GM21360 (cell line): Measurements from ENCODE around the gene DISP3.

ENCODE experiments used
- ATAC-seq: cut with Tn5 transposase; IDR thresholded peaks from one replicate; pipeline ENCODE4 v1.9.1; 2021; ENCODE audit warnings: mild to moderate bottlenecking, moderate library complexity; ENCODE audit not compliant: unreplicated experiment

DISP3 gene

DNA sequence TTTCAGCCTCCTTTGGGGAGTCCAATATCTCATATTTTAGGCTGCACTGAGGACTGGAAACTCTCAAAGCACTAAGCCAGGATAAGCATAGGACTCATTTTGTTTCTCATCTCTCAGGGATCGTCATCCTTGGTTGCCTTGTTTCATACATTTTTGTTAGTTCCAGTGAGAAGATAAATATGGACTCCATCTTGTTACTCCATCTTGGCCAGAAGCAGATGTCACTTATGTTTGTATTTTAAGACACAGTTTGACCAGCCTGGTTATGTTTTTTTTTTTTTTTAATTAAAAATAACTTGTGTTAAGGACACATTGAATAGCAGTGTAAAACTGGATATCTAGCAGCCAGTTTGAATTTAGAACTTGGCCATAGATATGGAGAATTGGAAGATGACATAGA lies 34.7 kb downstream of the DISP3 start:
- no peak for ATAC-seq

DNA sequence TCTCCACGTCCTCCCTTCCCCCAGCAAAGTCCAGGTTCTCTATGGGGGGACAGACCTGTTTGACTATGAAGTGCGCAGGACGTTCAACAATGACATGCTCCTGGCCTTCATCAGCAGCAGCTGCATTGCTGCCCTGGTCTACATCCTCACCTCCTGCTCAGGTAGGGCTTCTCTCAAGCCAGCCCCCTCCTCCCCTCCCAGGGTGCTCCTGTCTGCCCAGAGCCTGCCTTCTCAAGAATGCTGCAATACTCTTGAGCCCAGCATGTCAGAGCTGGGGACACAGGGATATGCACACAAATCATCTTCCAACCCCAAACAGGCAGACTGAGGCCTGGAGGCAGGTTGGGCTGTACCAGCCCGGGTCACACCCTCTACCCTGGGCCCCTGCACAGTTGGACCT lies 35.4 kb downstream of the DISP3 start:
- no peak for ATAC-seq

DNA sequence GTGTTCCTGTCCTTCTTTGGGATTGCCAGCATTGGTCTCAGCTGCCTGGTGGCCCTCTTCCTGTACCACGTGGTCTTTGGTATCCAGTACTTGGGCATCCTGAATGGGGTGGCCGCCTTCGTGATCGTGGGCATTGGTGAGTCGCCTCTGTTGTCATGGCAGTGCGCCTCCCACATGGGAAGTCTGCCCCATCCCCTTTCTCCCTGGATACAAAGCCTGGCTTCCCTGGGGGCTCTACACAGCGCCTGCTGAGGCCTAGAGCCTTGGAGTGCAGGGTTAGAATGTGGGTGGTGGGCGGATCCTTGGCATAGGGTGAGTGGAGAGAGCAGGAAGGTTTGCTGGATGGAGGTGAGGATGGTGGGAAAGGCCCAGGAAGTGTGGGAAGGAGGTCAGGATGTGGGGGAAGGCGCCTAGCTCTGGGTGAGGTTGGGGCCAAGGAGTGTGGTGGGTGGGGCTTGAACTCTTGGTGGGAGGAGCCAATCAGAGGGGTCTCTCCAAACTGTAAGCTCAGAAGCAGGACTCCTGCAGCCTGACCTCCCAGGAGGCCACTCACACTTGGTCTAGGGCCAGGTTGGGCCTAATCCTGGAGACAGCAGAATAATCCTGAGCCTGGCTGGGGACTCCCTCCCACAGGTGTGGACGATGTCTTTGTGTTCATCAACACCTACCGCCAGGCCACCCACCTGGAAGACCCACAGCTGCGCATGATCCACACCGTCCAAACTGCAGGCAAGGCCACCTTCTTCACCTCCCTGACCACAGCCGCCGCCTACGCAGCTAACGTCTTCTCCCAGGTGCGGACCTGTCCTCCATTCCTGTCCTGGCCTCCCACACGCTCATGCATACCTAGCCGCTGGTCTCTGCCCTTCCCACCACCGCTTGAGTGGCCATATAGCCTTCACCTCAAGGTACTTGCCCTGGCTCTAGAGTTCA lies 36.7 kb downstream of the DISP3 start:
- ATAC-seq, result no peak

DNA sequence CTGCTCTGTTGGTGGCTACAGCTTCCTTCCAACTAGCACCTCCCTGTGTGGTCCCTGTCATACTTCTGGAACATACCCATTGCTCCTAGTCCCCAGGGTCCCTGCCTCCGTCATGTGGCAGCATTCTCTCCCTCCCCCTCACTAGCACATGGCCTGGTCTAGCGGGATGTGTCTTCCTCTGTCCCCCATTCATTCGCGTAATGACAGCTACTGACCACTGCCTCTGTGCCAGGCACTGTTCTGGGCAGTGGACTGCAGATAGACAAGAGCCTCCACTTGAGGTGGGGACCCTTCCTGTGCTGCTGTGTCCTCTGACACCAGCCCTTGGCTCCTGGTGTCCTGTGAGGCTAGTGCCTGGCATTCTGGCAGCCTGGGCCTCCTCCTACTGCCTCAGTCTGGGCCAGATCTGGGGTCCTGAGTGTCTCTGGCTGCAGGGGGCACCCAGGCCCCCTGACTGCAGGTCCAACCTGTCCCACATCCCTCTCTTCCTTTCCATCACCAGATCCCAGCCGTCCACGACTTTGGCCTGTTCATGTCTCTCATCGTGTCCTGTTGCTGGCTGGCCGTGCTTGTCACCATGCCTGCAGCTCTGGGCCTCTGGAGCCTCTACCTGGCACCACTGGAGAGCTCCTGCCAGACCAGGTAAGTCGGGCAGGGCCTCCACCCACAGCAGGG lies 38.1 kb downstream of the DISP3 start:
- ATAC-seq, result no peak

DNA sequence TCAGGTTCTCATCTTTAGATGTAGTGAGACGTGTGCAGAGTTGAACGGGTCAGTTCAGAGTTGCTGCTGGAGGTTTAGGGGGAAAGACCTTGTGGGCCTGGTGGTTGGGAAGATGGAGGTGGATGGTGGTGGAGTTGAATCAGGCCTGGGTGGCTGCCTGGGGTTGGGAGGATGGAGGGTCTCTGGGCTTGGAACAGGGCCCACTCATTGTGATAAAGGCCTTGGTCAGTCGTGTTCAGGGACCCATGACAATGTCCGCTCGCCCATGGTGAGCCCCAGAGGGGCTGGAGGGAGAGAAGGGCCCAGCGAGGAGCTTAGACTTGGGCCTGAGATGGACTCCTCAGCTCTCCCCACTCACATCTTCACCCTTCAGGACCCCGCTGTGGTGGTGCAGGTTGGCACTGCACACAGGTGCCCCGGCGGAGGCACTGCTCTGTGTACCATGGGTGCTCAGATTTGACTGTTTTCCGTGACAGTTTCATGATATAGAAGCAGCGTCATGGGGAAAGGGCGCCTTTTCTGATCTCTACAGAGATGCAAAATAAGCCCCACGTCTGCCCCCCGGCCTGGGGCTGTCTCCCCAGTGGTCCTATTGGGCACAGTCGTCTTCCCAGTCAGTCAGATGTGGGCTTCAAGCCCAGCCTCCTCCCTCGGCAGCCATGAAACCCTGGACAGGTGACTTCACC lies 39.2 kb downstream of the DISP3 start:
- ATAC-seq, result no peak

DNA sequence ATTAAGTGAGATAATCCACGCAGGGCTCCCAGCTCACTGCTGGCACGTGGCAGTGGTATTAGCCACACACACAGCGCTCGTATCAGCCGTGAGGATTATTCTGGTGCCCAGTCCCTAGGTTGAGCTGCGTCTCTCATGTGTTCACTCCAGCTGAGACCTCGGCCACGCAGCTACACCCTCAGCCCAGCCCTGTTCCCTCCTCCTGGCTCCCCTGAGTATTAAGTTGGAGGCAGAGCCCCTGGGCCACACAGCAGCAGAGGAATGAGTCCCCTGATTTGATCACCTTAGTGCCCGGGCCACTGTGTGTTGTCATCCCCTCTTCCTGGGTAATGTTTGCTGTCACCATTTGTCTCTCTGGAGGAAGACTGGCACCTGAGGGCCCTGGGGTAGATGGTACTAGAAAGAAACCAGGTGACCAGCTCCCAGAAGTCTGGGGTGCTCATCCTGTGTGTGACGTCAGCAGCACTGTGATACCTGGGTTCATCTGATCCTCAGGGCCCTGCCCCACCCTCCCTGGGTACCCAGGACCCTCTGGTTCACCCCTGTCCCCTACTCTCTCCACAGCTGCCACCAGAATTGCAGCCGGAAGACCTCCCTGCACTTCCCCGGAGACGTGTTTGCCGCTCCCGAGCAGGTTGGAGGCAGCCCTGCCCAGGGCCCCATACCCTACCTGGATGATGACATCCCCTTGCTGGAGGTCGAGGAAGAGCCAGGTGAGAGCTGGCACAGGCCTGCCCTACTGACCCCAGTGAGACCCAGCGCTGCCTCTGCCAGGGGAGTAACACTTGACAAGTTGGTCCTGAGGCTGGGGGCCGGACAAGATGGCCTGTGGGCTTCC lies 40.1 kb downstream of the DISP3 start:
- ATAC-seq, result no peak

DNA sequence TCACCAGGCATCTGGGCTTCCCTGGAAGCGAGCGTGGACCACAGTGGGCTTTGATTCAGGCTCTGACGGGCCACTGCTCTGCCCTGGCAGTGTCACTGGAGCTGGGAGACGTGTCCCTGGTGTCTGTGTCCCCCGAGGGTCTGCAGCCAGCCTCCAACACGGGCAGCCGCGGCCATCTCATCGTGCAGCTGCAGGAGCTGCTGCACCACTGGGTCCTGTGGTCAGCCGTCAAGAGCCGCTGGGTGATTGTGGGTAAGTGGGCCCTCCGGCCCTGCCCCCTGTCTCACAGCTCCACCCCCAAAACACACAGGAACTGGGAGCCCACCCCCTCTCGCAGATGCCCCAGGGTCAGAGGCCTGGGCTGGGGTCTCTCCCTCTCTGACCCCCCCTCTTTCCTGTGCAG lies 40.7 kb downstream of the DISP3 start:
- ATAC-seq, result no peak

DNA sequence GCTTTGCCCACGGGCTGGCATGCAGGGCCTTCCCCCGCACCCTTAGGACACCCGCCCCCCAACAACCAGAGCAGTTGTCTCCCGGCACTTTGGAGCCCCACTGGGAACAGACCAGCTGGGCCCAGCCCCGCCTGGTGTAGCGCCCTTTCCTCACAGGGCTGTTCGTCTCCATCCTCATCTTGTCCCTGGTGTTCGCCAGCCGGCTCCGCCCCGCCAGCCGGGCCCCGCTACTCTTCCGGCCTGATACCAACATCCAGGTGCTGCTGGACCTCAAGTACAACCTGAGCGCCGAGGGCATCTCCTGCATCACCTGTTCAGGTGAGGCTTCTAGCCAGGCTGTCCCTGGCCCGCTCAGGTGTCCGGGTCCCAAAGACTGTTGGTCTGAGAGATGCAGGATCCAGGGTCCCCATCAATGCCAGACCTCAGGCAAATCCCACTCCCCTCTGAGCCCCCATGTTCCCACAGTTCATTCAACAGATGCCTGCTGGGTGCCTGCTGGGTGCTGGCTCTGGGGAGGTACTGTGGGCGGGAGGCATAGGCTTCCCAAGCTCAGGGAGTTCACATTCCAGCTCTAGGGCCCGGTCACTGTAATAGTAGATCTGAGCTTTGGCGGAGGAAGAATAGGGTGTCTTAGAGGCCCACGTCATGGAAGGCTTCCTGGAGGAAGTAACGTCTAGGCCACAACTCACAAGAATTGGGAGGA lies 41.7 kb downstream of the DISP3 start:
- ATAC-seq, result no peak

DNA sequence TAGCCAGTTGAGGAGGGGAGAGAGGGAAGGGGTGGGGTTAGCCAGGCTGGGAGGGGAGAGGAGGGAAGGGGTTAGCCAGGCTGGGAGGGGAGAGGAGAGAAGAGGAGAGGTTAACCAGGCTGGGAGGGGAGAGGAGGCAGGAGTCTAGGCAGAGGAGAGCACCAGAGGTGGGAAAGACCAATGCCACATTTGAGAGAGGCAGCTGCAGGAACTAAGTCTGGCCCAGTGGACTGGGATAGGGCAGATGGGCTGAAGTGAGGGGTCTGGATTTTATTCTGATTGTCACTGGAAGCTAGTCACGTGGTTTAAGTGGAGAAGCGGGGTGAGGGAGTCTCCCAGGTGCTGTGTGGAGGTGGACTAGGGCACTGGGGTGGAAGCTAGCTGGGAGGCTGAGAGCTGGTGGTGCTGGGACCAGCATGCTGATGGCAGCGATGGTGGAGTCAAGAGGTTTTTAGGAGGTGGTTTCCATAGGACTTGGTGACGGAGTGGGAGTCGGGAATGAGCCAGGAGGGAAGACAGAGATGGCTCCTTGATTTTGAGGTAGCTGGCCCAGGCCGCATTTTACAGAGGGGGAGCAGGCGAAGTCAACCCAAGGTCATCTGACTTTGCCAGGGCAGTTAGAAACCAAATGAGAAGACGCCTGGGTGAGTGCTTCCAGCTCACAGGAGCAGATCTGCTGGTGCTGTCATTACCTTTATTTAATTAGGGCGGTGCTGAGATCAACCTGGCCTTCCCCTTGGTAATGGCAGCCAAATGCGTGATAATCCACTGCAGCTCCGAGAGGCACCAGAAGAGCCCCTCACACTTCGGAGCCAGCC lies 42.8 kb downstream of the DISP3 start:
- no peak for ATAC-seq

DNA sequence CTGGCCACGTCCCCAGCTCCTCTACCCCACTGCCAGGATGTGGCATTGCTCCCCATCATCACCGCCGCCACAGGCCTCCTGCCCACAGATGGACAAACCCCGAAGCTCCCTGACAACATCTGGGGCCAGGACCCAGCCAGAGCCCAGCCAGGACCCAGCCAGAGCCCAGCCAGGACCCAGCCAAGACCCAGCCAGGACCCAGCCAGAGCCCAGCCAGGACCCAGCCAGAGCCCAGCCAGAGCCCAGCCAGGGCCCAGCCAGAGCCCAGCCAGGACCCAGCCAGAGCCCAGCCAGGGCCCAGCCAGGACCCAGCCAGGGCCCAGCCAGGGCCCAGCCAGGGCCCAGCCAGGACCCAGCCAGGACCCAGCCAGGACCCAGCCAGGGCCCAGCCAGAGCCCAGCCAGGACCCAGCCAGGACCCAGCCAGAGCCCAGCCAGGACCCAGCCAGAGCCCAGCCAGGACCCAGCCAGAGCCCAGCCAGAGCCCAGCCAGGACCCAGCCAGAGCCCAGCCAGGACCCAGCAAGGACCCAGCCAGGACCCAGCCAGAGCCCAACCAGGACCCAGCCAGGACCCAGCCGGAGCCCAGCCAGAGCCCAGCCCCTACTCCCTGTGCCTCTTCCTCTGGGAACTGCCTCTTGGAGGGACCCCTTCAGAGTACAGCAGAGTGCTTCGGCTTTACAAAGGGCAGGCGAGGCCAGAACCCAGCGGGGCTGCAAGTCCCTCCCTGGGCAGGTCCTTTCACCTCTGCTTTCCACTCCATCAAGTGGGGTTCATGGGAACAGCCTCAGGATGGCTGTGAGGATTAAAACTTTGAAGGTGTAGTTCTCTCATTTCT lies 43.7 kb downstream of the DISP3 start:
- no peak for ATAC-seq

DNA sequence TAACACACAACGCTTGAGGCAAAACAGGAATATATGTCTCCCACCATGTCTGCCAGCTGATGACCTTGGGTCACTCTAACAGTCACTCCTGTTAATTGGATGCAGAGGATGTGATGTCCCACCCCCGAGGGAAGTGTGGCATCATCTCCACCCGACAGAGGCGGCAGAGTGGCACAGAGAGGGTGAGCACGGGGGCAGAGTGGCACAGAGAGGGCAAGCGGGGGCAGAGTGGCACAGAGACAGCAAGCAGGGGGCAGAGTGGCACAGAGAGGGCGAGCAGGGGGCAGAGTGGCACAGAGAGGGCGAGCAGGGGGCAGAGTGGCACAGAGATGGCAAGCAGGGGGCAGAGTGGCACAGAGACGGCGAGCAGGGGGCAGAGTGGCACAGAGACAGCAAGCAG lies 44.3 kb downstream of the DISP3 start:
- ATAC-seq, result no peak

DNA sequence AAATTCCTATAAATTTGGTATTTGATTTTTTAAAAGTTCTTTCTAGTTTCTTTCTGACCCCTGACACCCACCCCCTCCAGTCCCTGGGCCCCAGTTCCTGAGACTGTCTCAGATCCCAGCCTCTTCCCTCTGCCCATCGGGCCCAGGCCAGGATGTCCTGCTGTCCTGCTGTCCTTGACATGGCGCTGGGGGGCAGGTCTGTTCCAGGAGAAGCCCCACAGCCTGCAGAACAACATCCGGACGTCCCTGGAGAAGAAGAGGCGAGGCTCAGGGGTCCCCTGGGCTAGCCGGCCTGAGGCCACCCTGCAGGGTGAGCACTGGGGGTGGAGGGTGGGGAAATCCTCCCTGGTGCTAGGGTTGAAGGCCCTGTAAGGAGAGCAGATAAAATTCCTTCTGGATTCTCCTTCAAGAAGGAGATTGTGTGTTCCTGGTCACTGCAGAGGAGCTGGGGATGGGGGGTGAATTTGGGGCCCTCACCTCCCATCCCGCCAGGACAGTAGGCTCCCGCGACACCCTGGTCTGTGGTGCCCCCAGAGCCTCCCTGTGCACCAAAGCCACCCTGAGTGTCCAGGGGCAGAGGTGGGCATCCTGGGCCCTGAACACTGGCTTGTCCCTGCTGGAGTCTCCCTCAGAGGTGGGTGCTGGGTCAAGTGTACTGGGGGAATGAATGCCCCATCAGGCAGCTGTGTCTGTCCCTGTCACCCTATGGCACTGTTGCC lies 45.0 kb downstream of the DISP3 start:
- ATAC-seq, result no peak

DNA sequence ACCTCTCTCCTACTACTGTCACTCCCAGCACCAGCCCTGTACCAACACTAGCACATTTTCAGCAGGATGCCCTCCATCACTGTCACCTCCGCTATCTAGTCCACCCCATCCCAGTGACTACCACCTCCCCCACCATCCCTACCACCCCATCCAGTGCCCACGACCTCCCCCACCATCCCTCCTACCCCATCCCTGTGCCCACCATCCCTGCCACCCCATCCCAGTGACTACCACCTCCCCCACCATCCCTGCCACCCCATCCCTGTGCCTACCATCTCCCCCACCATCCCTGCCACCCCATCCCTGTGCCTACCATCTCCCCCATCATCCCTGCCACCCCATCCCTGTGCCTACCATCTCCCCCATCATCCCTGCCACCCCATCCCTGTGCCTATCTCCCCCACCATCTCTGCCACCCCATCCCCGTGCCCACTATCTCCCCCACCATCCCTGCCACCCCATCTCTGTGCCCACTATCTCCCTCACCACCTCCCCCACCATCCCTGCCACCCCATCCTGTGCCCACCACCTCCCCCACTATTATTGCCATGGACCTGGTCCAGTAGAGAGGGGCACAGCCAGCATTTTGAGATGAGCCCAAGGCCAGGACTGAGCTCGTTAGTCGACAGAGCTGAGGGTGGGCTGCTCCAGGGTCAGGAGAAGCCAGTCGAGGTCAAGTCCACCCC lies 45.7 kb downstream of the DISP3 start:
- ATAC-seq, result no peak

DNA sequence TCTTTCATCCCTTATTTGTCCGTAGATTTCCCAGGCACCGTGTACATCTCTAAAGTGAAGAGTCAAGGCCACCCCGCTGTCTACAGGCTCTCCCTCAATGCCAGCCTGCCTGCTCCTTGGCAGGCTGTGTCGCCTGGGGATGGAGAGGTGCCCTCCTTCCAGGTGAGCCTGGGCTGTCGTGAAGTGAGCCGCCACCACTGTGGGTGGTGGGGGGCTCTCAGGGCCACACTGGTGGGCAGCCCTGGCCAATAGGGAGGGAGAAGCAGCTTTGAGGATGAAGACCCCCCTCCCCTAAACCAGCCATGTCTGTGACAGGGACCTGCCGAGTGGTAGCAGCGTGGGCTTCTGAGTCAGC lies 46.2 kb downstream of the DISP3 start:
- no peak for ATAC-seq

DNA sequence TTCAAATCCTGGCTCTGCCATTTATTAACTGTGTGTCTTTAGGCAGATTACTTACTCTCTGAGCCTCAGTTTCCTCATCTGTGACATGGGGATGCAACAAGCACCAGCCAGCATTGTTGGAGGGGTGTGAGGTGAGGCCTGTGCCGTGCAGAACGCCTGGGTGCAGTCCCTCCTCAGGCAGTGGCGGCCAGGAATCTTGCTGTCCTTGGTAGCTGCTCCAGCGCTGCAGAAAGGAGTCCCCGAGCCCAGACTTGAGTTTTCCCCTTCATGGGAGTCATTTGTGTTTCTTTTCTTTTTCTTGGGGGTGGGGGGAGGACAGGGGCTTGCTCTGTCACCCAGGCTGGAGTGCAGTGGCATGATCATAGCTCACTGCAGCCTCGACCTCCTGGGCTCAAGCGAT lies 46.6 kb downstream of the DISP3 start:
- no peak for ATAC-seq

DNA sequence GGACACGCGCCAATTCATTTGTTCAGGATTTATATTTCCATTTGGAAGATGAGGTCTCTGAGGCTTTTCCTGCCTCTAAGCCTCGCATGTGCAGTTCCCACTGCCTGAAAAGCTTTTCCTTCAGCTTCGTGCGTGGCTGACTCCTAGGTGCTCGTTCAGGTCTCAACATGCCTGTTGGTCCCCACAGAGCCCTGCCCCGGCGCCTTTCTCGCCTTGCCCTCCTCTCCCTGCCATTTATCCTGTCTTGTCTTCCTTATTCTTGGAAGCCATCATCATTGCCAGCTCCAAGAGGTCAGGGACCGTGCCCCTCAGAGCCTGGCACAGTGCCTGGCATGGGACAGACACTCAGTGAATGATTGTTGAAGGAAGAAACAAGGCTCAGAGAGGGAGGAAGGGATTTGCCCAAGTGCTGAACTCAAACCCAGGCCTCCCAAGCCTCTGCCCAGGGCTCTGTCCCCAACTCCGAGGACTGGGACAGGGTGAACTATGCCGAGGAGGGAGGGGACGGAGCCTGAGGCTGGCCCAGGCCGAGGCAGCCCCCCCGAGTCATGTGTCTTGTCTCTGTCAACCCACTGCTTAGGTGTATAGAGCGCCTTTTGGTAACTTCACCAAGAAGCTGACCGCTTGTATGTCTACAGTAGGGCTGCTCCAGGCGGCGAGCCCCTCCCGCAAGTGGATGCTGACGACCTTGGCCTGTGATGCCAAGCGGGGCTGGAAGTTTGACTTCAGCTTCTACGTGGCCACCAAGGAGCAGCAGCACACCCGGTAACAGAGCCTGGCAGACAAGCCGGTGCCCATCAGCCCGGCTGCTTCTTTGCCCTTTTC lies 47.3 kb downstream of the DISP3 start:
- ATAC-seq, result no peak
